Keratinocyte (primary cell): ENCODE results near the gene SDCCAG8. TPM values are rescaled to one million over a fixed set of nuclear protein-coding genes. Genes with fewer than 3 reads are reported as not detected.

ENCODE experiments used
- DNase-seq: peaks from one replicate; pipeline ENCODE4 v3.0.0-alpha.2; 2011; ENCODE audit warnings: low read depth, missing footprints, low spot score
- FAIRE-seq: peaks from 2 replicates; lab custom pipeline; 2011; peaks lifted over from hg19 to GRCh38; lab: Jason Lieb, UNC
- H2AFZ ChIP-seq: 2 replicates; pipeline ENCODE4 v1.6.0; 2012; ENCODE audit warnings: low read length, control low read depth, inconsistent platforms; ENCODE audit not compliant: control insufficient read depth
- H3K27ac ChIP-seq: 2 replicates; pipeline ENCODE4 v1.5.1; 2011; ENCODE audit warnings: low read length; ENCODE audit not compliant: control insufficient read depth, insufficient read depth
- H3K27me3 ChIP-seq: 3 replicates; pipeline ENCODE4 v1.6.0; 2011; ENCODE audit warnings: low read length; ENCODE audit not compliant: control insufficient read depth, insufficient read depth; ENCODE audit errors: extremely low read depth
- H3K36me3 ChIP-seq, 2 experiments: 2 replicates in 1 of 2; 3 replicates in 1 of 2; pipeline ENCODE4 v1.5.1; 2011; ENCODE audit warnings: low read length in 2 of 2, mild to moderate bottlenecking in 1 of 2; ENCODE audit not compliant: control insufficient read depth in 2 of 2, insufficient read depth in 2 of 2; ENCODE audit errors: extremely low read depth in 1 of 2
- H3K4me1 ChIP-seq: 3 replicates; pipeline ENCODE4 v1.5.1; 2011; ENCODE audit warnings: low read length; ENCODE audit not compliant: control insufficient read depth, insufficient read depth; ENCODE audit errors: extremely low read depth
- H3K4me2 ChIP-seq: 3 replicates; pipeline ENCODE4 v1.6.0; 2011; ENCODE audit warnings: low read depth, low read length; ENCODE audit not compliant: control insufficient read depth, insufficient read depth; ENCODE audit errors: extremely low read depth
- H3K4me3 ChIP-seq, 3 experiments: fragments of 200-600 bp in 1 of 3; sonication (generic) in 1 of 3; 2 replicates in 2 of 3; 3 replicates in 1 of 3; pipeline ENCODE4 v1.5.1; 2011 to 2016; ENCODE audit warnings: low read length in 3 of 3, mild to moderate bottlenecking in 3 of 3, control low read depth in 2 of 3, inconsistent platforms in 1 of 3, low read depth in 1 of 3, mixed read lengths in 1 of 3, mixed run types in 1 of 3, moderate library complexity in 1 of 3; ENCODE audit not compliant: control insufficient read depth in 2 of 3, insufficient read depth in 2 of 3; ENCODE audit errors: extremely low read depth in 1 of 3
- H3K79me2 ChIP-seq: 2 replicates; pipeline ENCODE4 v1.6.0; 2012; ENCODE audit warnings: low read length; ENCODE audit not compliant: control insufficient read depth, insufficient read depth
- H3K9ac ChIP-seq: 3 replicates; pipeline ENCODE4 v1.6.0; 2011; ENCODE audit warnings: low read length; ENCODE audit not compliant: control insufficient read depth, insufficient read depth; ENCODE audit errors: extremely low read depth
- H3K9me1 ChIP-seq: 3 replicates; pipeline ENCODE4 v1.6.0; 2011; ENCODE audit warnings: low read length; ENCODE audit not compliant: control insufficient read depth, insufficient read depth; ENCODE audit errors: extremely low read depth
- H3K9me3 ChIP-seq: 2 replicates; pipeline ENCODE4 v1.5.1; 2012; ENCODE audit warnings: low read depth, low read length; ENCODE audit not compliant: control insufficient read depth
- H4K20me1 ChIP-seq: 3 replicates; pipeline ENCODE4 v1.6.0; 2011; ENCODE audit warnings: low read length; ENCODE audit not compliant: control insufficient read depth, insufficient read depth; ENCODE audit errors: extremely low read depth
- EZH2 ChIP-seq: IDR thresholded peaks from one replicate; pipeline ENCODE4 v1.6.1; 2012; ENCODE audit warnings: inconsistent platforms, mild to moderate bottlenecking, low read length, moderate library complexity
- dilution Hi-C: fragments of 300-500 bp; cut with MboI; formaldehyde crosslinking; loops from one replicate; pipeline ENCODE4 v1.7.0; 2020; ENCODE audit warnings: low sequenced_read_pairs; ENCODE audit not compliant: extremely low pct_ligation_motif_present
- polyA plus RNA-seq, 5 experiments: library from polyadenylated mRNA; depleted of rRNA in 3 of 5; stranded (reverse) in 3 of 5; stranded (forward) in 1 of 5; unstranded in 1 of 5; fragments of >200 nt; gene quantifications; 1 replicate in 1 of 5; 2 replicates in 3 of 5; 3 replicates in 1 of 5; pipeline versions ENCODE4 v1.2.1 to v1.2.3, GENCODE V29; 2011 to 2012; ENCODE audit warnings: missing spikeins in 2 of 5, low read depth in 1 of 5, low replicate concordance in 1 of 5
- TF ChIP-seq, protein P1 (sequence below), 3 experiments: IDR thresholded peaks in 1 of 3; conservative IDR thresholded peaks in 1 of 3; optimal IDR thresholded peaks in 1 of 3; 2 replicates in 2 of 3; 3 replicates in 1 of 3; pipeline versions ENCODE3 to v1.5.1; 2011; ENCODE audit warnings: low read length in 3 of 3, mild to moderate bottlenecking in 3 of 3, moderate library complexity in 2 of 3, control low read depth in 1 of 3, inconsistent platforms in 1 of 3; ENCODE audit not compliant: insufficient read depth in 2 of 3; ENCODE audit errors: extremely low read depth in 1 of 3

The SDCCAG8 gene
- polyA plus RNA-seq, 1 donor (not counting 4 experiments of a cell fraction or from before 2014, with no cell fraction given): 61.6 TPM

DNA sequence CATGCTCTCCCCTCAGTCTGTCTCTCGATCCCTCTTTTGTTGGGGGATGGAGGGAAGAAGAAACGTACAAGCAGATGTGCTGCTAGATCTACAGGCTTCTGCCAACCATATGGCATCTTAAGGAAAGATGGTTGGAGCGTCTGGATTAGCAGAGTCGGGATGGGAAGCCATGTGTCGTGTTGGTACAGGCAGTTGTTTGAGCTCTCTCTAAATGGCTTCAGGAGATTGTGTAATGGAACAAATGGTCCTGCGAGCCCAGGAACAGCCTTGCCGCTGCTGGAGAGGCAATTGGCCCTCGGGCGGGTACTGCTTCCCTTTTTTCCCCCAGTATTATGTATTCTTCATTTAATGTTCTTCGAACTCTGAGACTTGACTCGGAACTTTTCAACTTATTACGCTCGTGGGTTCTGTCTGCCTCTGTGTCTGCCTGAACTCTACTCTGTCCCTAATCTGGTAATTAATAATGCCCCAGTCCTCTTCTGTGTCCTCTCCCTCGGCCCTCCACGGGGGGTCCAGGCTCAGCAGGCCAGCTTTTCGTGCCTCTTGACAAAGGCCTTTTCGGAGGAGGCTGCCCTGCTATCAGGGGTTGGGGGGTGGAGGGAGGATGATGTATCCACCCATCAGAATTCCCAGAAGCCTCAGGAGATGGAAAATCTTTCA lies 215.3 kb downstream of the SDCCAG8 start:
- Histone ChIP-seq H3K9ac (no peak overlapping the region), H3K4me2 (no peak overlapping the region), H3K4me3 (no peak overlapping the region), H3K27me3 (no peaks in the 10 kb centered on the region), H3K9me1 (no peaks in the 10 kb centered on the region), H3K27ac (no peak overlapping the region), H3K9me3 (no peaks in the 10 kb centered on the region), H3K4me1 (peaks cover 24% of the 10 kb centered on the region), H3K36me3 (peaks cover 1 to 6% of the 10 kb centered on the region in 2 experiments), H4K20me1 (no peaks in the 10 kb centered on the region), H2AFZ (no peak overlapping the region), H3K79me2 (no peaks in the 10 kb centered on the region)
- dilution Hi-C loops: no loop called here
- TF ChIP-seq EZH2: no peak
- TF ChIP-seq, protein P1, sequence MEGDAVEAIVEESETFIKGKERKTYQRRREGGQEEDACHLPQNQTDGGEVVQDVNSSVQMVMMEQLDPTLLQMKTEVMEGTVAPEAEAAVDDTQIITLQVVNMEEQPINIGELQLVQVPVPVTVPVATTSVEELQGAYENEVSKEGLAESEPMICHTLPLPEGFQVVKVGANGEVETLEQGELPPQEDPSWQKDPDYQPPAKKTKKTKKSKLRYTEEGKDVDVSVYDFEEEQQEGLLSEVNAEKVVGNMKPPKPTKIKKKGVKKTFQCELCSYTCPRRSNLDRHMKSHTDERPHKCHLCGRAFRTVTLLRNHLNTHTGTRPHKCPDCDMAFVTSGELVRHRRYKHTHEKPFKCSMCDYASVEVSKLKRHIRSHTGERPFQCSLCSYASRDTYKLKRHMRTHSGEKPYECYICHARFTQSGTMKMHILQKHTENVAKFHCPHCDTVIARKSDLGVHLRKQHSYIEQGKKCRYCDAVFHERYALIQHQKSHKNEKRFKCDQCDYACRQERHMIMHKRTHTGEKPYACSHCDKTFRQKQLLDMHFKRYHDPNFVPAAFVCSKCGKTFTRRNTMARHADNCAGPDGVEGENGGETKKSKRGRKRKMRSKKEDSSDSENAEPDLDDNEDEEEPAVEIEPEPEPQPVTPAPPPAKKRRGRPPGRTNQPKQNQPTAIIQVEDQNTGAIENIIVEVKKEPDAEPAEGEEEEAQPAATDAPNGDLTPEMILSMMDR (optimal IDR thresholded peaks at IDR 0.05 in 1 of 3, IDR thresholded peaks at IDR 0.05 in 1 of 3, conservative IDR thresholded peaks at IDR 0.05 in 1 of 3; ENCODE audit: extremely low read depth in 1 of 3, insufficient read depth in 2 of 3, low read length in 3 of 3): no peak
- no peak for DNase-seq
- FAIRE-seq: no peak

DNA sequence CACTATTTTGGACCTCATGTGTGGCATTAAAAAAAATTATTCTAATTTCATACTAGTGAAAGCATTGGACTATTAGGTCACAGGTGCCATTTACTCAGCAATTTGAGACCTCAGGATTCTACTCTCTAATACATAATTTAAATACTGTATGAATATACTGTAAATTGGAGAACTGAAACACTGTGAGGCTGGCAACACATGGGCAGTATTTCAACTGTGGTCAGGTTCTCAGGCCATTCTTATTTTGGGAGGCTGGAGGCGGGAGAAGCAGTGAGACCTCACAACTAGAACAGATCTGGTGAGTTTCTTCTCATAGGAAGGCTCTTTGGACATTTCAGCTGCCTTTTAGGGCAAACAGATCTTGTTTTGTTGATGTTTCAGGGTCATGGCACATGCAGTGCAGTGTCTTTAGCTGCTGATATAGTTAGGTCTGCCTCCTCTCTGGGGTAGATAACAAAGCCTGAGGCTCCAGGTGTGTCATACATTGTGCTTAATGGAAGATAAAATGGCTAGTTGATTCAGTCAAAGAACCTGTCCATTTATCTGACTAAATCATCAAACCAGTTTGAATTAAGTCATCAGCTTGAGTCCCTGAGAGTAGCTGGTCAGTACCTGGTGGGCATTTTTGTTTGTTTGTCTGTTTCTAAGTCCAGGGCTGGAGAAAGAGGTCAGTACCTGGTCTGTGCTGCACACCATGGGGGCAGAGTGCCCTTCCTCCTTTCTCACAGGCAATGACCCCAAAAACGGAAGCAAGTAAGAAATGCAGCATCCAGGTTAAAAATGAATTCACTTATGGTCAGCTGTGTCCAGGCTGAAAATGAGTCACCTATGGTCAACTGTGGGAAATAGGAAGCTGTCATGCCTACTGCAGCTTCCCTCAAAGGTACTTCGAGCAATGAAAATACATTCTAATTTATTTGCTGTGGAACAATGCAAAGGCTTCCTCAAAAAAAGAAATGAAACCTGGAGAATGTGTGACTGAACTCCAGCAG lies 216.2 kb downstream of the SDCCAG8 start:
- H3K36me3 ChIP-seq: peaks cover 1 to 6% of the 10 kb centered on the region in 2 experiments
- H3K4me1 ChIP-seq: peaks cover 24% of the 10 kb centered on the region
- no peak for FAIRE-seq
- H3K9me3 ChIP-seq: no peaks in the 10 kb centered on the region
- no peak overlapping the region for H3K27ac ChIP-seq
- no peak overlapping the region for H3K4me2 ChIP-seq
- H4K20me1 ChIP-seq: no peaks in the 10 kb centered on the region
- dilution Hi-C loops: no loop called here
- no peak overlapping the region for H2AFZ ChIP-seq
- no peak for DNase-seq
- no peaks in the 10 kb centered on the region for H3K9me1 ChIP-seq
- H3K4me3 ChIP-seq: no peak overlapping the region
- TF ChIP-seq, protein P1 (optimal IDR thresholded peaks at IDR 0.05 in 1 of 3, IDR thresholded peaks at IDR 0.05 in 1 of 3, conservative IDR thresholded peaks at IDR 0.05 in 1 of 3; ENCODE audit: extremely low read depth in 1 of 3, insufficient read depth in 2 of 3, low read length in 3 of 3): no peak
- no peak for TF ChIP-seq EZH2
- no peaks in the 10 kb centered on the region for H3K79me2 ChIP-seq
- no peak overlapping the region for H3K9ac ChIP-seq
- H3K27me3 ChIP-seq: no peaks in the 10 kb centered on the region
